OCI-LY7 (cell line): ENCODE measurements around the gene CPEB4.

Experiments used
- EZH2phosphoT487 ChIP-seq: fragments of 200-600 bp; sonication (generic); IDR thresholded peaks from 2 replicates; pipeline ENCODE4 v1.6.1; 2018; ENCODE audit warnings: low read depth, borderline replicate concordance, mild to moderate bottlenecking, mixed run types, antibody characterized with exemption, low read length, moderate library complexity, mixed read lengths
- TF ChIP-seq, protein P1 (sequence below): fragments of 200-600 bp; sonication (generic); conservative IDR thresholded peaks from 2 replicates; pipeline ENCODE4 v1.5.1; 2014; ENCODE audit warnings: mild to moderate bottlenecking, antibody characterized with exemption, low read length, moderate library complexity, mixed read lengths

DNA sequence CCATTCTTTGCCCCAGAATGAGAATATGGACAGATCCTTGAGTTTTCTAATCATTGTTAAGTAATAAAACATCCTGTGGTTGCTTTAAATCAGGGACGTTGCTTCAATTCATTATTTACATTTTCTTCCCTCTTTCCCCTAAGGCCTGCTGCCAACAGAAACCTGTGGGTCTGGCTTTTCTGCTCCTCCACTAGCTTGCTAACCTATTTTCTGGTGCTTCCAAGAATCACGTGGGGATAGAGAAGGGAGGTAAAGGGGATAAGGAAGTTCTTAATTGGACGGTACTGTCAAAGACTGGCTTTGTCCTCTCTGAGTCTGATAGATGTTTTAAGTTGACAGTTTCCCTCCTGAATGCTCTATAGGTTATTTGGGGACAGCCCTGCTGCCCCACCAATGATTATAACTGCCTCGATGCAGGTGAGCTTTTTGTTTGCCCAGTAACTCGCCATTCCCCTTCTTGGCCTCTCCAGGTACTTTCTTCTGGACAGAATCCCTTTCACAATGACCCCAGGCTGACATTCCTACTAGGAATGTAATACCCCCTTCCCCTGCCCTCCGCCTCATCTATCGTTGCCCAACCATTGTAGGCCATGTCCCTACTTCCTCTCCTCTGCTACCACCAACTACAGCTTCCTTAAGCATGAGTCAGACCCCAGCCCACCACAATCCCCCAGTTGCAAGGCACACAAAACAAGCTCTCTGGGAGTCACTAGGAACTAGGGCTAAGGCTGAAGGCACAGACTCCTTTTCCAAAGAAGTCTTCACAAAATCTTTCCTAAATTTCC lies 19.9 kb upstream of the CPEB4 start:
- no peak for TF ChIP-seq EZH2phosphoT487
- TF ChIP-seq, protein P1, sequence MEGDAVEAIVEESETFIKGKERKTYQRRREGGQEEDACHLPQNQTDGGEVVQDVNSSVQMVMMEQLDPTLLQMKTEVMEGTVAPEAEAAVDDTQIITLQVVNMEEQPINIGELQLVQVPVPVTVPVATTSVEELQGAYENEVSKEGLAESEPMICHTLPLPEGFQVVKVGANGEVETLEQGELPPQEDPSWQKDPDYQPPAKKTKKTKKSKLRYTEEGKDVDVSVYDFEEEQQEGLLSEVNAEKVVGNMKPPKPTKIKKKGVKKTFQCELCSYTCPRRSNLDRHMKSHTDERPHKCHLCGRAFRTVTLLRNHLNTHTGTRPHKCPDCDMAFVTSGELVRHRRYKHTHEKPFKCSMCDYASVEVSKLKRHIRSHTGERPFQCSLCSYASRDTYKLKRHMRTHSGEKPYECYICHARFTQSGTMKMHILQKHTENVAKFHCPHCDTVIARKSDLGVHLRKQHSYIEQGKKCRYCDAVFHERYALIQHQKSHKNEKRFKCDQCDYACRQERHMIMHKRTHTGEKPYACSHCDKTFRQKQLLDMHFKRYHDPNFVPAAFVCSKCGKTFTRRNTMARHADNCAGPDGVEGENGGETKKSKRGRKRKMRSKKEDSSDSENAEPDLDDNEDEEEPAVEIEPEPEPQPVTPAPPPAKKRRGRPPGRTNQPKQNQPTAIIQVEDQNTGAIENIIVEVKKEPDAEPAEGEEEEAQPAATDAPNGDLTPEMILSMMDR: no peak
